ENCODE measurements around the gene TSPAN18. TPM values are rescaled to one million over a fixed set of nuclear protein-coding genes. Genes with fewer than 3 reads are reported as not detected.

TSPAN18 gene
- total and polyA plus RNA-seq, 3 donors from 2014 or later = 2.1 to 11.1 (median 5.0) TPM

GRCh38 chr11:44747316-44747715 lies 20.6 kb downstream of the TSPAN18 start:
- Histone ChIP-seq H3K4me3 (no peak overlapping the region), H3K4me1 (no peaks in the 10 kb centered on the region), H3K9me3 (no peaks in the 10 kb centered on the region), H3K27ac (no peak overlapping the region), H3K36me3 (ENCODE audit: low read depth, missing control alignments) (no peaks in the 10 kb centered on the region), H3K27me3 (no peaks in the 10 kb centered on the region)
- TF ChIP-seq CTCF (IDR thresholded peaks at IDR 0.05) (no peak), POLR2A (IDR thresholded peaks at IDR 0.05) (no peak)
- WGBS, 2 donors = 77 to 80% methylated on average over 6 to 7 of the region's 7 CpGs
- intact Hi-C loops (cut with DNase I; ENCODE audit: low total_unique reads) = no loop called here
- no peak for DNase-seq

GRCh38 chr11:44747836-44748235 lies 21.1 kb downstream of the TSPAN18 start:
- Histone ChIP-seq H3K27me3 (no peaks in the 10 kb centered on the region), H3K4me3 (no peak overlapping the region), H3K27ac (no peak overlapping the region), H3K36me3 (ENCODE audit: low read depth, missing control alignments) (no peaks in the 10 kb centered on the region), H3K4me1 (no peaks in the 10 kb centered on the region), H3K9me3 (no peaks in the 10 kb centered on the region)
- intact Hi-C loops (cut with DNase I; ENCODE audit: low total_unique reads) = no loop called here
- 92 to 93% methylated on average over 4 to 5 of the region's 5 CpGs for WGBS, 2 donors
- no peak for DNase-seq
- no peak for TF ChIP-seq CTCF (IDR thresholded peaks at IDR 0.05)
- TF ChIP-seq POLR2A (IDR thresholded peaks at IDR 0.05) = no peak

- Histone ChIP-seq H3K27ac (no peak overlapping the region), H3K4me1 (no peaks in the 10 kb centered on the region), H3K4me3 (no peak overlapping the region), H3K36me3 (ENCODE audit: low read depth, missing control alignments) (no peaks in the 10 kb centered on the region), H3K27me3 (no peaks in the 10 kb centered on the region), H3K9me3 (no peaks in the 10 kb centered on the region)
- intact Hi-C loops (cut with DNase I; ENCODE audit: low total_unique reads) = no loop called here
- no peak for DNase-seq
- 90 to 91% methylated on average over 8 of the region's 8 CpGs for WGBS, 2 donors
- TF ChIP-seq POLR2A (IDR thresholded peaks at IDR 0.05) (no peak), CTCF (IDR thresholded peaks at IDR 0.05) (no peak)
Measured at GRCh38 chr11:44748606-44749005, 21.8 kb downstream of the TSPAN18 start.

GRCh38 chr11:44749189-44749588 lies 22.4 kb downstream of the TSPAN18 start:
- no peak overlapping the region for H3K4me3 ChIP-seq
- no peaks in the 10 kb centered on the region for H3K36me3 ChIP-seq (ENCODE audit: low read depth, missing control alignments)
- H3K27ac ChIP-seq = no peak overlapping the region
- TF ChIP-seq CTCF (IDR thresholded peaks at IDR 0.05) = no peak
- no peak for TF ChIP-seq POLR2A (IDR thresholded peaks at IDR 0.05)
- no peaks in the 10 kb centered on the region for H3K27me3 ChIP-seq
- 90 to 100% methylated on average over 2 of the region's 2 CpGs for WGBS, 2 donors
- no peak for DNase-seq
- H3K4me1 ChIP-seq = no peaks in the 10 kb centered on the region
- H3K9me3 ChIP-seq = no peaks in the 10 kb centered on the region
- intact Hi-C loops (cut with DNase I; ENCODE audit: low total_unique reads) = no loop called here
